CD4-positive, alpha-beta T cell treated with Interleukin-6 at 100 ng/mL for 8 hours (primary cell): Measurements from ENCODE around the gene CNTNAP4.

Experiments
- DNase-seq: peaks from one replicate; pipeline ENCODE4 v3.0.0-alpha.2; 2020; ENCODE audit warnings: mixed read lengths, low spot score

Gene CNTNAP4

GRCh38 chr16:76309639-76310335 lies 32.6 kb downstream of the CNTNAP4 start:
- DNase-seq: no peak

DNA sequence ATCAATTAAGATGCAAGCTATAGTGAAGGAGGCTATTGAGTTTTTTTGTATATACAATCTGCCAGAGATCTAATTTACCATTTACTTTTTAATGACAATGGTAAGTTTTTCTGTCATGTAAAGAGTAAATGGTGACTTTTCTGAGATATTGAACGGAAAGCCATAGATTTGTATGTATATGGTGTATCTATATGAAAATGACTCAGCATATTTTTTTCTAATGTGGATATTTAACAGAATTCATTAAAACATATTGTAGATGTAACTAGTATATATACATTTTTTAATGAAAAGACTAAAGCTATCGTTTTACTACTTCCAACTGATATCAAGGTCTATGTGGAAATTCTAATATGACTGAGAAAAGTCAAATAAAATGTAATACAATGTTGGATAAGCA lies 34.1 kb downstream of the CNTNAP4 start:
- DNase-seq: no peak

- no peak for DNase-seq
These were observed 41.4 kb downstream of the CNTNAP4 start for GRCh38 chr16:76318565-76318964.

GRCh38 chr16:76329106-76329505 lies 51.9 kb downstream of the CNTNAP4 start:
- no peak for DNase-seq

GRCh38 chr16:76335180-76335974 lies 58.2 kb downstream of the CNTNAP4 start:
- no peak for DNase-seq

DNA sequence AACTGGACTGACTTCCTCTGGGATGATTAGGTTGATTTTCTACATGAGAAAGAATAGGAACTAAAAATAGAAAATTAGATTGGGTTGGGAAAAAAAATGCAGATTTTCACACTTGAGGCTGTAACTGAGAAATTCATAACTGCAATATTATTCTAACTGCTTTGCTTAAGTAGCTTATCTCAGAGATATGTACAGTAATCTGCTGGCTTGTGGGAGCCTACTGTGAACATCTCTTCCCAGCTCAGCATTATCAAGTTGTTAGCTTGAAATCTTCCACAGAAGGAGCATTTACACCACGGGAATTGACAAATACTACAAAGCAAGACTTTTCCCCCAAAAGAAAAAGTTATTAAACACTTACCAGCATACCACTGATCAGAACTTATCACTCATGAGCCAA lies 58.9 kb downstream of the CNTNAP4 start:
- DNase-seq: no peak

GRCh38 chr16:76338472-76338871 lies 61.3 kb downstream of the CNTNAP4 start:
- no peak for DNase-seq

- DNase-seq: no peak
These were observed 66.6 kb downstream of the CNTNAP4 start for GRCh38 chr16:76343769-76344168.

DNA sequence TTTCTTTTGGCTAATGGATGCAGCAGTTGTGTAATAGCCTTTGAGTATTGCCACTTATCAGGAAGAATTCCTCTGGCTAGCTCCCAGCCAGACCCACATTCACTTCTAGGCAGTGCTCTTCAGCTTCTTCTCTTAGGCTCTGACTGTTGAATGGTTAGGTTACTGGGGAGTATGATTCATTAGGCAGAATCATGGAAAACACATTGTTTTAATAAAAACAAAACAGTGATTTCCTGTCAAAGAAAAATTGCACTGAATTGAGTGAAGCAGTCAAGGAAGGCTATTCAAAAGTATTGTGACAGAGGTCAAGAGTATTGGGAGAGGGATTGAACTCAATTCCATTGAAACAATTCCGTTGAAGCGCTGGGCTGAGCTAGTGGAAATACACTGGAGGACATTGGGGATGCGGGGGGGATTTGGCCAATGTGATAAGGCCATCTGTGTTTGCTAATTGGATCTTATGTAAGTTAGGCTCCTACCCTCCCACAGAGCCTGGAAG lies 68.0 kb downstream of the CNTNAP4 start:
- no peak for DNase-seq

DNA sequence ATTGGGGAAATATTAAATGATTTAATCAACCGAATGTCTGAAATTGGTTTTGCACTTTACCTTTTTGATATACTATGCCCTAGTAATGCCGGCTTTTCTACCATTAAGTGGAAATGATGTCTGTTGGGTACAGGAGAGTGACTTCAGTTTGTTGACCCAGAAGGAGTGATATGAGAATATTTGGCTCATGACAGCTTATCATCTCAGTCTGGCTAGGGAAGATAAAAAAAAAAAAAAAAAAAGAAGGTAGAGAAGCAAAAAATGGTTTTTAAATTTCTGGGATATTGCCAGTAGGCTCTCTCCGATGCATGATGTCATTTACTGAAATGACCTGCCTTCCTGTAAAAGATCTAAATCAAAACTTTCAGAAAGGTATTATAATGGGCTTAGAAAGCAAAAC lies 69.0 kb downstream of the CNTNAP4 start:
- DNase-seq: no peak

DNA sequence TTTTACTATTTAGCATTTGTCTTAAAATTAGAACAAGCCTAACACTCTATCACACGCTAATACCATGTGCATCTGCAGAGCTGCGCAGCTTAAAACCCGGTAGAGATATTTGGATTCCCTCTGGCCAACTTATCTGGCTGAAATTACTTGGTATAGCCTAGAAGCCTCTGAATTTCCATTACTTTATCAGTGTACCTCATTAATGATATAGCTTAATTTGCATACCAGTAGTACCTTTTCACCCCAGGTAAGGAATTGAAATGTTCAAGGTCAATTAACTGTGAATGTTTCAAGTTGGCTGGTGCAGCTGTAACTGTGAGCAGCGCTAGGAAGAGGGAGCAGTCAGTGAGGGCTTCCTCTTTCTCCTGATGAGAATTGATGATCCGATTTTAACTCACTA lies 74.2 kb downstream of the CNTNAP4 start:
- no peak for DNase-seq

- no peak for DNase-seq
These were observed 83.2 kb downstream of the CNTNAP4 start for GRCh38 chr16:76360404-76360803.

DNA sequence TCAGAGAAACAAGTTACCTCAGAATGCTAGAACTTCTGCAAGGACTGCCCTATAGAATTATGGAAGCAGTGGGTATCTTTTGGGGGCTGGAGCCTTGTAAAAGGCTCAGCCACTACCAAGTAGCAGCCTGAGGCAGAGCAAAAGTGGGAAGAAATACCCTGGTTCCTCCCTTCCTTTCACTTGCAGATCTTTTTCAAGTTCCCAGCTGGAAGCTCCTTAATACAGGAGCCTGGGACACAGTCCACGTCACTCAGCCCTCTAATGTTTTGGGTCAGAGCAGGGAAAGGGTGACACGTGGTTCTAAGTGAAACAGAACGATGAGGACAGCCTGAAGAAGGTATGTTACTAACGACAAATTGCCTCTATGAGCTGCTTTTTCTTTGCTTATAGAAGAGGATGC lies 93.1 kb downstream of the CNTNAP4 start:
- no peak for DNase-seq

DNA sequence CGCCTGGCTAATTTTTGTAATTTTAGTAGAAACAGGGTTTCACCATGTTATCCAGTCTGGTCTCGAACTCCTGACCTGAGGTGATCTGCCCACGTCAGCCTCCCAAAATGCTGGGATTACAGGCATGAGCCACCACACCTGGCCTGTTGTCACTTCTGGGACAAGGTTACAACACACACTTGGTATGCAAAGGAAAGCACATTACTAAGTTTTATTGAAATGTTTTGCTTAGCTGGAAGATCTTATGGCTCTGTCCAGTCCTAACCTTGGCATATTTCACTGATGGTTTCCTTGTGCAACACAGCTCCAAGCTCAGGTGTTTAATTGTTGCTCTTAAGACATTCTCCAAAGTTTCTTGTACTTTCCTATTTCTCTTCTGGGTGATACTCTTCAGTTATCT lies 94.2 kb downstream of the CNTNAP4 start:
- no peak for DNase-seq

DNA sequence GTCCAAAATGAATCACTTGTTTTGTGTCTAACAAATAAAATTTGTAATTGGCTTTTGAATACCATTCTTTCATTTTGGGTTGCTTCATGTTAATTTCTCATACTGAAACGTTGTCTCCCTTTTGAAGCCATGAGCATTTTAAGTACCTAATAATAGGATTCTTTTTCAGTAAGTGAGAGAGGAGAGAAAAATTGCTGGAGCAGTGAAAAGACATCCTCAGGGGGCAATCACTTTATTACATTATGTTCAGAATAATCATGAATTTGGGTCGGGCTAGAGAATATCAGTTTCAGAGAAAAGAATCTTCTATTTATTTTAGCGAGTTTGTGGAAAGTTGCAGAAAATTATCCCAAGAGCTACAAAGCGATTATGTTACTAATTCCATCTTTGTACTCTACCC lies 96.8 kb downstream of the CNTNAP4 start:
- DNase-seq: no peak

DNA sequence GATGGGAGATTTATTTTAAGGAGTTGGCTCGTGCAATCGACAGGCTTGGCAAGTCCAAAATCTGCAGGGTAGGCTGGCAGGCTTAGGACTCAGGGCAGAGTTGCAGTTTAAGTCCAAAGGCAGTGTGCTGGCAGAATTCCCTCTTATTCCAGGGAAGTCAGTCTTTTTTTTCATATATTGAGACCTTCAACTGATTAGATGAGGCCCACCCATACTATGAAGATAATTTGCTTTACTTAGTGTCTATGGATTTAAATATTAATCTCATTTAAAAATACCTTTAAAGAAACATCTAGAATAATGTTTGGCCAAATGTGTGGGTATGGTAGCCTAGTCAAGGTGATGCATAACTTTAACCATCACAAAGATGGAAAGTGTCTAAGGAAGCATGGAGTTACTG lies 99.8 kb downstream of the CNTNAP4 start:
- no peak for DNase-seq

DNA sequence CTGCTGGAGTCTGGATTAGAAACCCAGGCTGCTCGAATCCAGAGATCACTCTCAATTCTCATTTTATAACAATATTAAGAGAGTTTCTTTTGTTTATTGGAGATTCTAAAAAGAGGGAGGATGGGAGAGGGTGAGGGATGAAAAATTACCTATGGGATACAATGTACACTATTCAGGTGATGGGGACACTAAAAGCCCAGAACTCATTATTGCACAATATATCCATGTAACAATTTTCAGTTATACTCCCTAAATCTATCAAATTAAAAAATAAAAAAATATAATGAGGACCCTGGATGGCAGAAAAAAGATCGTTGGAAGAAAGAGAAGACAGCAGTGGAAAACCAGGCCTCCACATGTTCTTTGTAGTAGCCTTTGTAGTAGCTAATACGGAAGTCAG lies 100.8 kb downstream of the CNTNAP4 start:
- DNase-seq: no peak

DNA sequence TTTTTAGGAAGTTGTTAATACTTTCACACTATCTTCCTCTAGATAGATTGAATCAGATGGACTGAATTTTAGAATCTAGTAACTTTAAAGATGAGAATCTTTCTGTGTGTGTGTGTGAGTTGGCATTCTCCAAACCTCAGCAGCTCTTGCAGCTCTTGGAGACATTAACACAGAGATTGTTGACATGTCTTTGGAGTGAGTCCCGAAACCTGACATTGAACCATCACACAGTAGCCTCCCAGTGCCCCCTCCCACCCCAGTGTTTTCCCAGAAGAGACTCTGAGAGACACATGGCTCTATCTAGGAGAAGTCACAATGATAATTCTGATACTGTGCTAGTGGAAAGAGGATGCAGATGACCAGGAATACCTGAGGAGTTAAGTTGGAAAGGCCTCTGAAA lies 103.9 kb downstream of the CNTNAP4 start:
- DNase-seq: no peak

- no peak for DNase-seq
These were observed 108.5 kb downstream of the CNTNAP4 start for GRCh38 chr16:76385601-76386230.

GRCh38 chr16:76386784-76387183 lies 109.6 kb downstream of the CNTNAP4 start:
- DNase-seq: no peak

DNA sequence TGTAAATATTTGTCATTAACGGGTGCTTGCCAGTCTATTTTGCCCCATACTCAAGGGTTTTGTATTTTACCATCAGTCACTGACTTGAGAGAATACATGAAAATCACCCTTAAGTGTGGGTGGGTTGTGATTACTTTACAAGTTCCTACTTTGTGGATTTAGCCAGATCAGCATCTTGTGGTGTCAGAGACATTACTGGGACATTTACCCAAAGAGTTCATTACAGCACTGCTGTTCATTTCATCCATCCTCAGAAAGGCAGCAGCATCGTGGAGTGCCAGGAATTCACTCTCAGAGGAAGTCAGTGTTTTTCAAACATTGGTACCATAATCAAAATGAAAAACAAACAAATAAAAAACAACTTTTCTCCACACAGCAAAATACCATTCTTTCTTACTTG lies 110.8 kb downstream of the CNTNAP4 start:
- no peak for DNase-seq

DNA sequence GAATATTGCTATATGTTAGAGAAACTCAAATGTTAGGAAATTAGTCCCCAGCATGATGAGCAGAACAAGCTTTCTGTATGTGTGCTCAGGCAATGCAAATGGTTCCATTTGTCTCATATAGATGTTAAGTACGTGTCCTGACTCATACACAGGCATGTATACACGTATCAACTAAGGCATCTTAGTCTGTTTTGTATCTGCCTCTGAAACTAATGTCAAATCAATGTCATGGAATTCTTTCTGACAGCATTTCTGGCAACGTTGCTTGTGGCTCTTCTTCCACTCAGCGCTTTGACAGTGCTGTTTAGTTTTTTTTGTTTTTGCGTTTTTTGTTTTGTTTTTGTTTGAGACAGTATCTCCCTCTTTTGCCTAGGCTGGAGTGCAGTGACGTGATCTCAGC lies 111.9 kb downstream of the CNTNAP4 start:
- DNase-seq: no peak

GRCh38 chr16:76390476-76390875 lies 113.3 kb downstream of the CNTNAP4 start:
- DNase-seq: no peak
